ENCODE results near the gene C9orf43.

The C9orf43 gene

DNA sequence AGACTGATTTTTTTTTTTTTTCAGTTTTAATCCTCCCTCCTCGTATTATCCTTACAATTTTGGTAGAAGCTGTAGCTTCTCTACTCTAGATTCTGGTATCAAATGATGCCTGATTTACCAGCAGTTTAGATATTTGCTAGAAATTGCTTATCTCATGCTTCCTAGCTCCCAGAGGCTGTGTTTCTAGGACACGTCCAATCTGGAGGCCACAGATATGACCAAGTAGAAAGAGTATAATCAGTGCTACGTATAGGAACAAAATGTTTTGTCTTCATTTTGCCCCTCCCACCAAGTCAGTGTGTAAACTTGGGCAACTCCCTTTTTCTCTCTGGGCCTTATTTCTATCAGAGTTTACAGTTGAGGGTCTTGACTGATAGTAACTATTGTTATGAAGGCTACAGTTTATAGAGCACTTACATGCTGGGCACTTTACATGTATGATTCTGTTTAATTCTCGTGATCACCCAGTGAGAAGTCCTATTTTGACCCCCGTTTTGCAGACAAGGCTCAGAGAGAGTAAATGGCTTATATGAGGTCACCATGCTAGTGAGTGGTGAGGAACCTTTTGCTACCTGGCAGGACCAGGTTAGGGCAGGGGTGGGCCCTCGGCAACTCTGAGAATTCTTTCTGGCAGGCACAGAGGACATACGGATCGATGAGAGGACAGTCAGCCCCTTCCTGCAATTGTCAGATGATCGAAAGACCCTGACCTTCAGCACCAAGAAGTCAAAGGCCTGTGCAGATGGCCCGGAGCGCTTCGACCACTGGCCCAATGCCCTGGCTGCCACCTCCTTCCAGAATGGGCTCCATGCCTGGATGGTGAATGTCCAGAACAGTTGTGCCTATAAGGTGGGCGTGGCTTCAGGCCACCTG is 41.3 kb upstream of the C9orf43 start:
- no peak overlapping the region for H3K4me3 ChIP-seq (ENCODE audit: low read depth, low read length)
- POLR2A ChIA-PET, result no interaction called here
- TF ChIP-seq, protein P1, sequence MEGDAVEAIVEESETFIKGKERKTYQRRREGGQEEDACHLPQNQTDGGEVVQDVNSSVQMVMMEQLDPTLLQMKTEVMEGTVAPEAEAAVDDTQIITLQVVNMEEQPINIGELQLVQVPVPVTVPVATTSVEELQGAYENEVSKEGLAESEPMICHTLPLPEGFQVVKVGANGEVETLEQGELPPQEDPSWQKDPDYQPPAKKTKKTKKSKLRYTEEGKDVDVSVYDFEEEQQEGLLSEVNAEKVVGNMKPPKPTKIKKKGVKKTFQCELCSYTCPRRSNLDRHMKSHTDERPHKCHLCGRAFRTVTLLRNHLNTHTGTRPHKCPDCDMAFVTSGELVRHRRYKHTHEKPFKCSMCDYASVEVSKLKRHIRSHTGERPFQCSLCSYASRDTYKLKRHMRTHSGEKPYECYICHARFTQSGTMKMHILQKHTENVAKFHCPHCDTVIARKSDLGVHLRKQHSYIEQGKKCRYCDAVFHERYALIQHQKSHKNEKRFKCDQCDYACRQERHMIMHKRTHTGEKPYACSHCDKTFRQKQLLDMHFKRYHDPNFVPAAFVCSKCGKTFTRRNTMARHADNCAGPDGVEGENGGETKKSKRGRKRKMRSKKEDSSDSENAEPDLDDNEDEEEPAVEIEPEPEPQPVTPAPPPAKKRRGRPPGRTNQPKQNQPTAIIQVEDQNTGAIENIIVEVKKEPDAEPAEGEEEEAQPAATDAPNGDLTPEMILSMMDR (IDR thresholded peaks at IDR 0.05; ENCODE audit: insufficient read depth, low read length, missing control alignments), result no peak
- no peak for DNase-seq (ENCODE audit: low read depth, low spot score)
- CTCF ChIA-PET, result interaction anchor here (3.0 kb wide), 1 partner anchor 32 kb away, joined by 10 read pairs; the partner anchor contains the start of gene ALAD

DNA sequence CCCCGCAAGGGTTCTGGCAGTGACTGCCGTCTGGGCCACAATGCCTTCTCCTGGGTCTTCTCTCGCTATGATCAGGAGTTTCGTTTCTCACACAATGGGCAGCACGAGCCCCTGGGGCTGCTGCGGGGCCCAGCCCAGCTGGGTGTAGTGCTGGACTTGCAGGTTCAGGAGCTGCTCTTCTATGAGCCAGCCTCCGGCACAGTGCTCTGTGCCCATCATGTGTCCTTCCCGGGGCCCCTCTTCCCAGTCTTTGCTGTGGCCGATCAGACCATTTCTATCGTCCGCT is 40.7 kb upstream of the C9orf43 start:
- ChIA-PET CTCF (interaction anchor here (1.7 kb wide), 1 partner anchor 31 kb away, joined by 5 read pairs; the partner anchor contains the start of gene ALAD), POLR2A (no interaction called here)
- H3K4me3 ChIP-seq (ENCODE audit: low read depth, low read length), result no peak overlapping the region
- TF ChIP-seq, protein P1 (IDR thresholded peaks at IDR 0.05; ENCODE audit: insufficient read depth, low read length, missing control alignments), result no peak
- DNase-seq (ENCODE audit: low read depth, low spot score), result no peak

DNA sequence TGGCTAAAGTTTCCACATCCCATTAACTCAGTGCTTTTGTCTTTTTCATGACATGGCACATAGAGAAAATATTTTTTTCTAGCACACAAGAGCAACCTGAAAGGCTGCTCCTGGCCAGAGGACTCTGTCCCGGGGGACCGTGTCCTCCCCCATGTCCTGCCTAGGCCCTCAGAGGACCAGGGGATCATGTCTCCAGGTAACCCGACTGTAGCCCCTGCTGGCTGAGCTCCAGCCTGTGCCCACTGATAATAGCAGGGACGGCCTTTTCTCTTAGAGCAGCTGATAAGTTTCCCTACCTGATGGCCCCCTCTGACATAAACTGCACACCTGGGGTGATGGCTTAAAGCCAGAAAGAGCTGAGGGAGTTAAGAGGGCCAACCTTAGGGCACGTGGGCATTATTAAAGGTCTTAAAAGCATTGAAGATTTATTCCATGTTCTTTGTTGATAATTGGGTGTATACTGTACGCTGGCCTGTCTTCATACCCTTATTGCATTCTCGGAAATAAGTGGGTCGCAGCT is 39.7 kb upstream of the C9orf43 start:
- no peak for DNase-seq (ENCODE audit: low read depth, low spot score)
- ChIA-PET POLR2A (no interaction called here), CTCF (interaction anchor here (1.0 to 1.7 kb wide), 3 partner anchors 14 to 36 kb away, joined by 3 to 5 read pairs (median 4); partner anchors contain the start of gene ALAD)
- TF ChIP-seq, protein P1 (IDR thresholded peaks at IDR 0.05; ENCODE audit: insufficient read depth, low read length, missing control alignments), result no peak
- H3K4me3 ChIP-seq (ENCODE audit: low read depth, low read length), result no peak overlapping the region

DNA sequence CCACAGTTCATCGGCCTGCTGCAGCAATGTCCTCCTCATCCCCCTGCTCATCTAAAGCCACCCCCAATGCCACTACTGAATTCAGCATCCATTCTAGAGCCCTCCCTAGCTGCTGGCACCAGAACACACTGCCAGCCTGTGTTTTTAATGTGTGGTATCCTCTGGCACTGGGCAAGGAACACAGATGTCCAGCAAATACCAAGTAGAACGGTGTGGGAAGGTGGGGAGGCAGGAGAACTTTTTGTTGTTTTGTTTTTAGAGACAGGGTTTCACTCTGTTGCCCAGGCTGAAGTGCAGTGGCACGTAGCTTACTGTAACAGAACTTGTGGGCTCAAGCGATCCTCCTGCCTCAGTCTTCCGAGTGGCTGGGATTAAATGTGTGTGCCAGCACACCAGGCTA is 38.5 kb upstream of the C9orf43 start:
- ChIA-PET POLR2A (no interaction called here), CTCF (interaction anchor here (1.4 kb wide), 1 partner anchor 35 kb away, joined by 4 read pairs; no protein-coding TSS in a partner anchor)
- DNase-seq (ENCODE audit: low read depth, low spot score), result no peak
- TF ChIP-seq, protein P1 (IDR thresholded peaks at IDR 0.05; ENCODE audit: insufficient read depth, low read length, missing control alignments), result no peak
- H3K4me3 ChIP-seq (ENCODE audit: low read depth, low read length), result no peak overlapping the region

DNA sequence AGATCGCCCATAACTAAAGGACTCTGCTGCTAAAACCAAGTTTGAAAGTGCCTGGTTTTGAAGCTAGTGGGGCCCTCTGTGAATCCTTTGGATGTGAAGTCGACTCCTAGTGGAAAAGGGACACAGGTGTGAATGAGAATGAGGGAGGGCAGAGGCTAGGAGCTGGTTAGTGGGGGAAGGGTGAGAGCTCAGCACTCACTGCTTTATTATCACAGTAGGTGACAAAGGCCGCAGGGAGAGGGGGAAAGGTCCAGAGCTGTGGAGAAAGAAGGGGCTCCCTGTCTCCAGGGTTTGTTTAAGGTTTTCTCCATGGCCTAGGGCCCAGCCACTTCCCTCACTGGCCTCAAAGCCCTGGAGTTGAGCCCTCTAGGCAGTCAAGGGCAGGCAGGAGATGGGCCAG is 37.3 kb upstream of the C9orf43 start:
- no peak overlapping the region for H3K4me3 ChIP-seq (ENCODE audit: low read depth, low read length)
- CTCF ChIA-PET, result interaction anchor here (2.0 kb wide), 1 partner anchor 28 kb away, joined by 11 read pairs; the partner anchor contains the start of gene ALAD
- POLR2A ChIA-PET, result no interaction called here
- DNase-seq (ENCODE audit: low read depth, low spot score), result no peak
- TF ChIP-seq, protein P1 (IDR thresholded peaks at IDR 0.05; ENCODE audit: insufficient read depth, low read length, missing control alignments), result no peak

DNA sequence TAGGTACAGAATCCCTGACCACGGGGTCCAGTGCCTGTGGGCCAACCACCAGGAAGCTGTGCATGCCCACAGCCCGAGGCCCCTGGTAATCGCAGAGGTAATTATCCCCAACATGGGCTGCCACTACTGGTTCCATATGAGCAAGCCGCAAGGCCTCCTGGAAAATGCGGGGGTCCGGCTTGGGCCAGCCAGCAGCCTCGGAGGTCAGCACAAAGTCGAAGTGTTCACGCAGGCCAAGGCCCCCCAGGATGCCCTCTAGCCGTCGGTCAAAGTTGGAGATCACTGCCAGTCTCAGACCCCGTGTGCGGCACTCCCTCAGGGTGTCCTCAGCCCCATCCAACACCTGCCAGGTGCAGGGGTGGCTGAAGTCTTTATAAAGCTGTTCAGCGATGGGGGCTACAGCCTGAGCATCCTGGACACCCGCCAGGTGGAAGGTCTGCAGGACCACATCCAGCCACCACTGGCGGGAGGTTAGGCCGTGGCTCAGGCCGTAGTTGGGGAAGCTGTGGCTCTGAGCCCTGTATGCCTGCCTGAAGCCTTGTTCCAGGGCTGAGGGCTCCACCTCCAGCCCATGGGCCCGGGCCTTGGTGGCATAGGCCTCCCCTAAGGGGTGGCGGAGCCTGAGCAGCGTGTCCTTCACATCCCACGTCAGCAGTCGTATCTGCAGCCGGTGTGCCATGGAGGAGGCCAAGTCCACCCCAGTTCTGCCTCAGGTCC is 36.7 kb upstream of the C9orf43 start:
- no peak overlapping the region for H3K4me3 ChIP-seq (ENCODE audit: low read depth, low read length)
- no peak for DNase-seq (ENCODE audit: low read depth, low spot score)
- TF ChIP-seq, protein P1 (IDR thresholded peaks at IDR 0.05; ENCODE audit: insufficient read depth, low read length, missing control alignments), result no peak
- CTCF ChIA-PET, result interaction anchor here (2.0 kb wide), 1 partner anchor 28 kb away, joined by 11 read pairs; the partner anchor contains the start of gene ALAD
- POLR2A ChIA-PET, result no interaction called here
